GM23248 (cell line): ENCODE measurements around the gene BRD1.

Experiments used
- EZH2 ChIP-seq: fragments of 200-600 bp; sonication (generic); IDR thresholded peaks from 2 replicates; pipeline ENCODE4 v1.6.1; 2018; ENCODE audit warnings: antibody characterized with exemption, mild to moderate bottlenecking; ENCODE audit not compliant: insufficient read depth, poor library complexity, severe bottlenecking
- EZH2phosphoT487 ChIP-seq: fragments of 200-600 bp; sonication (generic); IDR thresholded peaks from 2 replicates; pipeline ENCODE4 v1.6.1; 2018; ENCODE audit warnings: antibody characterized with exemption, moderate library complexity, mild to moderate bottlenecking, low read depth; ENCODE audit not compliant: insufficient read depth

GRCh38 chr22:49736538-49736937 lies 91.1 kb downstream of the BRD1 start:
- TF ChIP-seq EZH2 (no peak), EZH2phosphoT487 (no peak)
